Measurements from ENCODE around the gene SORCS2. TPM values are rescaled to one million over a fixed set of nuclear protein-coding genes. Genes with fewer than 3 reads are reported as not detected.

The SORCS2 gene
- total and polyA plus RNA-seq, 2 of the 4 experiments (the other 2 are of a cell fraction): 0.36 to 0.62 TPM

GRCh38 chr4:7207628-7208231 lies 15.4 kb downstream of the SORCS2 start:
- Histone ChIP-seq H3K4me3 (ENCODE audit: insufficient read depth, low read depth, low read length) (no peak overlapping the region), H3K4me1 (ENCODE audit: control insufficient read depth, insufficient read depth, low read length) (peaks cover 28% of the 10 kb centered on the region), H3K9me3 (ENCODE audit: control insufficient read depth, insufficient read depth, low read length) (no peaks in the 10 kb centered on the region), H2AK9ac (replicated peaks; ENCODE audit: low read depth, low read length, poor library complexity) (peak overlapping the region; percentile 23), H3K4ac (ENCODE audit: low read depth, low read length) (peak overlapping the region; percentile 76), H3K79me1 (ENCODE audit: low read depth in 1 of 2, low read length in 2 of 2) (no peaks in the 10 kb centered on the region), H4K8ac (ENCODE audit: low read depth in 2 of 2, low read length in 2 of 2) (peak overlapping the region; percentile 22 to 75; a peak in 2 of 4 replicates), H4K20me1 (ENCODE audit: insufficient read depth, low read length) (no peaks in the 10 kb centered on the region), H2AK5ac (ENCODE audit: low read depth, low read length) (peak overlapping the region; percentile 82), H2BK120ac (ENCODE audit: low read depth, low read length) (peak overlapping the region; percentile 91), H3K36me3 (ENCODE audit: control insufficient read depth, insufficient read depth, low read length) (no peaks in the 10 kb centered on the region), H3K56ac (ENCODE audit: extremely low read depth, insufficient read depth, low read length) (peak overlapping the region; percentile 8; the same call in 1 of the 2 replicates), H3K27ac (ENCODE audit: insufficient read depth, low read length) (peak overlapping the region; percentile 67), H4K91ac (ENCODE audit: insufficient read depth, low read depth, low read length) (peak overlapping the region; percentile 79), H4K5ac (ENCODE audit: low read depth, low read length) (peak overlapping the region; percentile 5; the same call in 1 of the 2 replicates), H3K9ac (ENCODE audit: low read depth, low read length) (no peak overlapping the region), H2BK15ac (ENCODE audit: low read depth, low read length) (peak overlapping the region; percentile 15; the same call in 2 of the 3 replicates), H2AFZ (replicated peaks; ENCODE audit: low read length, poor library complexity) (peak overlapping the region; percentile 83), H2BK20ac (ENCODE audit: low read depth, low read length) (peak overlapping the region; percentile 87), H3K14ac (replicated peaks; ENCODE audit: low read depth, low read length) (0 out of 2 replicates have a peak overlapping the region, but pooled peaks have one; percentile 44), H3K23ac (ENCODE audit: low read depth, low read length) (peak overlapping the region; percentile 64; the same call in 1 of the 2 replicates), H2BK5ac (ENCODE audit: low read depth, low read length, poor library complexity, severe bottlenecking) (peak overlapping the region; percentile 59), H3K4me2 (ENCODE audit: low read depth, low read length) (peak overlapping the region; percentile 23; the same call in 1 of the 2 replicates), H3K18ac (ENCODE audit: low read depth, low read length) (peak overlapping the region; percentile 18; the same call in 1 of the 2 replicates), H3K9me1 (ENCODE audit: insufficient read depth, low read length) (peaks cover 4% of the 10 kb centered on the region), H3K27me3 (ENCODE audit: control insufficient read depth, insufficient read depth, low read length) (no peaks in the 10 kb centered on the region)
- no peak for ATAC-seq (ENCODE audit: low read depth)
- no peak for DNase-seq
- CTCF ChIA-PET: no interaction called here
- in situ Hi-C loops (cut with MboI; ENCODE audit: low sequenced_read_pairs): no loop called here
- POLR2A ChIA-PET (ENCODE audit: unreplicated experiment): no interaction called here
- WGBS, 2 experiments (ENCODE audit: extremely low coverage in 2 of 2, insufficient read length in 1 of 2): no CpG with 5 or more reads among the region's 11 CpGs
- no TSS peak for BruUV-seq (replicated peaks)
- intact Hi-C loops (cut with micrococcal nuclease): no loop called here
- dilution Hi-C loops (cut with HindIII; ENCODE audit: low sequenced_read_pairs, unreplicated experiment): no loop called here
- TF ChIP-seq SMC3 (IDR thresholded peaks at IDR 0.05; ENCODE audit: low read depth, low read length) (no peak), CHD1 (IDR thresholded peaks at IDR 0.05; ENCODE audit: low read depth, low read length) (no peak), NFE2L2 (IDR thresholded peaks at IDR 0.05; ENCODE audit: low read depth, low read length) (no peak), FOS (IDR thresholded peaks at IDR 0.05; ENCODE audit: low read depth, low read length) (no peak), MXI1 (IDR thresholded peaks at IDR 0.05; ENCODE audit: borderline replicate concordance, low read depth, low read length) (no peak), RAD21 (IDR thresholded peaks at IDR 0.05; ENCODE audit: low read length) (no peak)
